Uterus (tissue), 2 donors: ENCODE results near the gene CUL3.

Source experiments
- POLR2A ChIP-seq, 2 donors: fragments of 450-650 bp; IDR thresholded peaks; one replicate each; pipeline ENCODE4 v1.6.1; 2016; ENCODE audit warnings: antibody characterized with exemption in 2 of 2, mild to moderate bottlenecking in 1 of 2, moderate library complexity in 1 of 2
- TF ChIP-seq, protein P1 (sequence below), 4 experiments: fragments of 200-600 bp in 2 of 4; fragments of 450-650 bp in 2 of 4; sonication (generic) in 2 of 4; IDR thresholded peaks; one replicate each; pipeline ENCODE4 v1.5.1; 2016 to 2019; ENCODE audit warnings: antibody characterized with exemption in 4 of 4, mild to moderate bottlenecking in 2 of 4, moderate library complexity in 1 of 4

GRCh38 chr2:224518806-224519580 lies 66.2 kb downstream of the CUL3 start:
- TF ChIP-seq, protein P1, sequence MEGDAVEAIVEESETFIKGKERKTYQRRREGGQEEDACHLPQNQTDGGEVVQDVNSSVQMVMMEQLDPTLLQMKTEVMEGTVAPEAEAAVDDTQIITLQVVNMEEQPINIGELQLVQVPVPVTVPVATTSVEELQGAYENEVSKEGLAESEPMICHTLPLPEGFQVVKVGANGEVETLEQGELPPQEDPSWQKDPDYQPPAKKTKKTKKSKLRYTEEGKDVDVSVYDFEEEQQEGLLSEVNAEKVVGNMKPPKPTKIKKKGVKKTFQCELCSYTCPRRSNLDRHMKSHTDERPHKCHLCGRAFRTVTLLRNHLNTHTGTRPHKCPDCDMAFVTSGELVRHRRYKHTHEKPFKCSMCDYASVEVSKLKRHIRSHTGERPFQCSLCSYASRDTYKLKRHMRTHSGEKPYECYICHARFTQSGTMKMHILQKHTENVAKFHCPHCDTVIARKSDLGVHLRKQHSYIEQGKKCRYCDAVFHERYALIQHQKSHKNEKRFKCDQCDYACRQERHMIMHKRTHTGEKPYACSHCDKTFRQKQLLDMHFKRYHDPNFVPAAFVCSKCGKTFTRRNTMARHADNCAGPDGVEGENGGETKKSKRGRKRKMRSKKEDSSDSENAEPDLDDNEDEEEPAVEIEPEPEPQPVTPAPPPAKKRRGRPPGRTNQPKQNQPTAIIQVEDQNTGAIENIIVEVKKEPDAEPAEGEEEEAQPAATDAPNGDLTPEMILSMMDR (IDR thresholded peaks at IDR 0.05), result no peak
- no peak for TF ChIP-seq POLR2A (IDR thresholded peaks at IDR 0.05)
